A673 (cell line): ENCODE data around the gene IZUMO2.

ENCODE experiments used
- CTCF ChIP-seq: fragments of 300-800, 200-600 bp; sonication (generic); conservative IDR thresholded peaks from 2 replicates; pipeline ENCODE4 v1.5.1; 2017; ENCODE audit warnings: low read depth, mild to moderate bottlenecking, antibody characterized with exemption, low read length, moderate library complexity, mixed read lengths
- EZH2 ChIP-seq: fragments of 200-600 bp; sonication (generic); IDR thresholded peaks from 2 replicates; pipeline ENCODE4 v1.6.1; 2017; ENCODE audit warnings: borderline replicate concordance, low read depth, mild to moderate bottlenecking, mixed read lengths, antibody characterized with exemption, low read length; ENCODE audit not compliant: poor library complexity, severe bottlenecking

- no peak for TF ChIP-seq CTCF
- no peak for TF ChIP-seq EZH2
Measured at GRCh38 chr19:50148528-50148927, 14.6 kb downstream of the IZUMO2 start.
